Stimulated activated CD4-positive, alpha-beta T cell treated with anti-CD3 and anti-CD28 coated beads, Interleukin-4, amount 100 ng/mL, for 24 hours (primary cell): ENCODE measurements around the gene DERL2.

Experiments
- DNase-seq: peaks from one replicate; pipeline ENCODE4 v3.0.0-alpha.2; 2020

The DERL2 gene

GRCh38 chr17:5500589-5501391 is 14.8 kb upstream of the DERL2 start:
- DNase-seq: peak; percentile 68

GRCh38 chr17:5500247-5500588 is 14.2 kb upstream of the DERL2 start:
- no peak for DNase-seq

GRCh38 chr17:5499476-5500231 is 13.7 kb upstream of the DERL2 start:
- DNase-seq: peak; percentile 15

GRCh38 chr17:5492970-5493369 is 7.0 kb upstream of the DERL2 start:
- no peak for DNase-seq

DNA sequence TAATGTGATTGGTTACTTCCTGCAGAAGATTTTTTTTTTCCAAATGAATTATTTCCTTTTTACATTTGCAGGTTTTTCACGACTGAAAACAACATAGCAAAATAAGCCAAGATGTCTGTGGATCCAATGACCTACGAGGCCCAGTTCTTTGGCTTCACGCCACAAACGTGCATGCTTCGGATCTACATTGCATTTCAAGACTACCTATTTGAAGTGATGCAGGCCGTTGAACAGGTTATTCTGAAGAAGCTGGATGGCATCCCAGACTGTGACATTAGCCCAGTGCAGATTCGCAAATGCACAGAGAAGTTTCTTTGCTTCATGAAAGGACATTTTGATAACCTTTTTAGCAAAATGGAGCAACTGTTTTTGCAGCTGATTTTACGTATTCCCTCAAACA is 2.8 kb upstream of the DERL2 start:
- no peak for DNase-seq

- DNase-seq: peak; percentile 99
Measured at GRCh38 chr17:5486206-5487124, 487 bp upstream of the DERL2 start, which contains the start of gene MIS12. Gene MIS12 (plus strand): TSS chr17:5486566. CDS start chr17:5488863, 2,297 bp downstream.

GRCh38 chr17:5481451-5481850 is 4.5 kb downstream of the DERL2 start:
- DNase-seq: no peak

- no peak for DNase-seq
Measured at GRCh38 chr17:5480962-5481361, 5.0 kb downstream of the DERL2 start.

- no peak for DNase-seq
Measured at GRCh38 chr17:5478992-5479391, 7.0 kb downstream of the DERL2 start.

- no peak for DNase-seq
Measured at GRCh38 chr17:5473906-5474305, 12.1 kb downstream of the DERL2 start.

DNA sequence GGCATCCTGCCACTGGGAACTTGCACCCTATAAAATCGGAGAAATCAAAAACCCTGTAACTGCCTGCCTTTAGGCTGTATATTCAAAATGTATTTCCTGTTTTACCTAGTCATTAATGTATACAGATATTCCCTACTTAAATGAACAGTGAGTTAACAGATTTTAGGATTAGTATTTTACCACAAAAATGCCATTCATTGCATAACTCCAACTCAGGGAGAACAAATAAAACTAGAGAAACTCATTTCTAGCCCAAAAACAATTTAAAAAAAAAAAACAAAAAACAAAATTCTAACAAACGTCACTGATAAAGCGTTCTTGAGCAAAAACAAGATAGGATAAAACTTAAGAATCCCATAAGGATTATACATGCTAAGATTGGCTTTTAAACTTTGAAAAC is 13.5 kb downstream of the DERL2 start:
- DNase-seq: no peak

GRCh38 chr17:5468075-5468473 is 17.9 kb downstream of the DERL2 start:
- DNase-seq: peak; percentile 30

DNA sequence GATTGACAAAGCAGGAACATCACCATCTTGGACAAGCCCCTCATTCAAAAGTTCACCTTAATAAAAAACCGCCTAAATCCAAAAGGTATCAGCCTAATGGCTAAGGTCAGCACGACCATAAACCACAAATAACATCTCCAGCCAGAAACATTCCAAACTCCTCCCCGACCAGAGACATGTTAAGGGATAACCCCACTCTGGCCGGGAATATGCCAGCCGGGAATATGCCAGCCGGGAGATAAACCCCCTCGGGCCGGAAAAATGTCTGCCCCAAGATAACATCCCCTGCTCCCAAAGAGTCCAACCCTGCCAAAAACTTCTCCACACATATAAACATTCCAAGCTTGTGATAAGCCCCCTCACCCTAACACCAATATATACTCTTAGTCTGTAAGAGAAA is 18.6 kb downstream of the DERL2 start:
- DNase-seq: no peak

- no peak for DNase-seq
Measured at GRCh38 chr17:5466295-5466694, 19.7 kb downstream of the DERL2 start.

GRCh38 chr17:5464717-5465507 is 21.1 kb downstream of the DERL2 start:
- DNase-seq: no peak

GRCh38 chr17:5446786-5447185 is 39.2 kb downstream of the DERL2 start:
- DNase-seq: no peak

DNA sequence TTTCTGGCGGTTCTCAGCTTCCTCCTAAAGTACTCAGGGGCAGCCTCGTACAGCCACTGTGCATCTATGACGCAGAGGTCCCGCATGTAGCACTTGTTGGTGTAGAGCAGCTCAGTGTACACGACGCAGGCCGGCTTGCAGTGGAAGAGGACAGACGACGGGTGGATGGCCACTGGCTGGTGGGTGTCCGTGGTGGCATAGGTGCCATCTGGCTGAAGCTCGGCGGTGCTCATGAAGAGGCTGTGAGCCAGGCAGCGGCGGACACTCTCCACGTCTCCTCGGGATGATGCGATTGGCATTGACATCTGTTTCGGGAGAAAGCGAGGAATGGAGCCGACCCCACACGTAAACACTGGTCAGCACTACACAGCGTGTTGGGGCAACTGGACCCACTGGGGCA is 41.8 kb downstream of the DERL2 start:
- DNase-seq: no peak

GRCh38 chr17:5443728-5444127 is 42.2 kb downstream of the DERL2 start:
- no peak for DNase-seq

DNA sequence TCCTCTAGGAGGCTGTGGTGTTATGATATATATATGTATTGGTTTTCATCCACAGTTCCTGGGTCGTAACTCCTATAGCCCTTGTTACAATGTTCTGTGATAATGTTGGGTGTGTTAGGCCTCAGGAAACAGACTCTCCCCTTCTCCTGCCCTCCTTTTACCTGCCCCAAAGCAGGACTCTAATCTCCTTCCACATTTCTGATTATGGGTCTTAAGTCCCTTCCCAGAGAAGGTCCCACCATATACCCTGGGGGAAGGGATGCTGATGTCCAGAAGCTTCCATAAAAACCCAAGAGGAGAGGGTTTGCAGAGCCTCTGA is 46.6 kb downstream of the DERL2 start:
- DNase-seq: no peak

- peak; percentile 91 for DNase-seq
Measured at GRCh38 chr17:5438716-5439445, 47.1 kb downstream of the DERL2 start, which contains the start of gene C1QBP. Gene C1QBP (minus strand): TSS chr17:5439155. CDS start chr17:5439073, 82 bp downstream.

GRCh38 chr17:5437721-5438317 is 48.2 kb downstream of the DERL2 start:
- no peak for DNase-seq
